HS-27A (cell line): ENCODE results near the gene EXOC2.
A peak's percentile ranks its signal among the peaks of the same experiment; 100 is the strongest.

ENCODE experiments used
- DNase-seq: peaks from one replicate; pipeline ENCODE4 v3.0.0-alpha.2; 2012; ENCODE audit warnings: low read depth, missing footprints

EXOC2 gene

GRCh38 chr6:692858-693722 lies at the start of gene EXOC2:
TSS of gene EXOC2 (minus strand) at chr6:693139. CDS start at chr6:637818, 55,321 bp downstream.
- DNase-seq = no peak

GRCh38 chr6:741410-742339 lies 48.7 kb upstream of the EXOC2 start:
- no peak for DNase-seq

GRCh38 chr6:736657-737446 lies 43.9 kb upstream of the EXOC2 start:
- DNase-seq = no peak

GRCh38 chr6:733431-734219 lies 40.7 kb upstream of the EXOC2 start:
- DNase-seq = no peak

GRCh38 chr6:731924-732323 lies 39.0 kb upstream of the EXOC2 start:
- no peak for DNase-seq

GRCh38 chr6:729606-730320 lies 36.8 kb upstream of the EXOC2 start:
- no peak for DNase-seq

GRCh38 chr6:727856-728255 lies 34.9 kb upstream of the EXOC2 start:
- no peak for DNase-seq

GRCh38 chr6:723540-723939 lies 30.6 kb upstream of the EXOC2 start:
- no peak for DNase-seq

GRCh38 chr6:722608-723007 lies 29.7 kb upstream of the EXOC2 start:
- DNase-seq = no peak

- DNase-seq = peak; percentile 11
Observed at GRCh38 chr6:722077-722524, 29.2 kb upstream of the EXOC2 start.

- DNase-seq = no peak
Observed at GRCh38 chr6:718345-718744, 25.4 kb upstream of the EXOC2 start.

GRCh38 chr6:717135-717534 lies 24.2 kb upstream of the EXOC2 start:
- DNase-seq = no peak

- DNase-seq = no peak
Observed at GRCh38 chr6:715709-716491, 23.0 kb upstream of the EXOC2 start.

- no peak for DNase-seq
Observed at GRCh38 chr6:714100-714499, 21.2 kb upstream of the EXOC2 start.

- DNase-seq = no peak
Observed at GRCh38 chr6:713351-713750, 20.4 kb upstream of the EXOC2 start.

GRCh38 chr6:712805-713204 lies 19.9 kb upstream of the EXOC2 start:
- DNase-seq = no peak

- no peak for DNase-seq
Observed at GRCh38 chr6:711925-712324, 19.0 kb upstream of the EXOC2 start.

GRCh38 chr6:710601-711571 lies 17.9 kb upstream of the EXOC2 start:
- no peak for DNase-seq
